GM18508 (cell line): ENCODE measurements around the gene STARD4.

Experiments
- ATAC-seq: cut with Tn5 transposase; IDR thresholded peaks from one replicate; pipeline ENCODE4 v1.9.1; 2021; ENCODE audit warnings: moderate number of reproducible peaks; ENCODE audit not compliant: insufficient read depth, unreplicated experiment

The STARD4 gene

GRCh38 chr5:111478898-111479297 is 33.4 kb downstream of the STARD4 start:
- ATAC-seq, result no peak

GRCh38 chr5:111478266-111478665 is 34.1 kb downstream of the STARD4 start:
- no peak for ATAC-seq

GRCh38 chr5:111472579-111472978 is 39.8 kb downstream of the STARD4 start:
- no peak for ATAC-seq

GRCh38 chr5:111472096-111472495 is 40.2 kb downstream of the STARD4 start:
- no peak for ATAC-seq

GRCh38 chr5:111469903-111470302 is 42.4 kb downstream of the STARD4 start:
- no peak for ATAC-seq

- no peak for ATAC-seq
Observed at GRCh38 chr5:111469293-111469896, 42.9 kb downstream of the STARD4 start.

GRCh38 chr5:111463311-111463710 is 49.0 kb downstream of the STARD4 start:
- no peak for ATAC-seq

- no peak for ATAC-seq
Observed at GRCh38 chr5:111461934-111462333, 50.4 kb downstream of the STARD4 start.

- ATAC-seq, result no peak
Observed at GRCh38 chr5:111461255-111461671, 51.1 kb downstream of the STARD4 start.

GRCh38 chr5:111454776-111455175 is 57.6 kb downstream of the STARD4 start:
- ATAC-seq, result no peak

GRCh38 chr5:111454198-111454622 is 58.1 kb downstream of the STARD4 start:
- no peak for ATAC-seq

- no peak for ATAC-seq
Observed at GRCh38 chr5:111453747-111454146, 58.6 kb downstream of the STARD4 start.

GRCh38 chr5:111453295-111453694 is 59.0 kb downstream of the STARD4 start:
- ATAC-seq, result no peak

- ATAC-seq, result no peak
Observed at GRCh38 chr5:111447822-111448221, 64.5 kb downstream of the STARD4 start.

GRCh38 chr5:111447099-111447498 is 65.2 kb downstream of the STARD4 start:
- ATAC-seq, result no peak
